C1 segment of cervical spinal cord (tissue), 14 donors: ENCODE data around the gene MIX23.
"Not testable (repeated sequence)": the region's sequence is repeated elsewhere in the genome, so short reads cannot be mapped to it uniquely, and the experiment has no call there.

ENCODE experiments used
- DNase-seq, 14 donors: peaks; one replicate each; lab custom pipeline; 2025; lab: John Stamatoyannopoulos, UW

The MIX23 gene

DNA sequence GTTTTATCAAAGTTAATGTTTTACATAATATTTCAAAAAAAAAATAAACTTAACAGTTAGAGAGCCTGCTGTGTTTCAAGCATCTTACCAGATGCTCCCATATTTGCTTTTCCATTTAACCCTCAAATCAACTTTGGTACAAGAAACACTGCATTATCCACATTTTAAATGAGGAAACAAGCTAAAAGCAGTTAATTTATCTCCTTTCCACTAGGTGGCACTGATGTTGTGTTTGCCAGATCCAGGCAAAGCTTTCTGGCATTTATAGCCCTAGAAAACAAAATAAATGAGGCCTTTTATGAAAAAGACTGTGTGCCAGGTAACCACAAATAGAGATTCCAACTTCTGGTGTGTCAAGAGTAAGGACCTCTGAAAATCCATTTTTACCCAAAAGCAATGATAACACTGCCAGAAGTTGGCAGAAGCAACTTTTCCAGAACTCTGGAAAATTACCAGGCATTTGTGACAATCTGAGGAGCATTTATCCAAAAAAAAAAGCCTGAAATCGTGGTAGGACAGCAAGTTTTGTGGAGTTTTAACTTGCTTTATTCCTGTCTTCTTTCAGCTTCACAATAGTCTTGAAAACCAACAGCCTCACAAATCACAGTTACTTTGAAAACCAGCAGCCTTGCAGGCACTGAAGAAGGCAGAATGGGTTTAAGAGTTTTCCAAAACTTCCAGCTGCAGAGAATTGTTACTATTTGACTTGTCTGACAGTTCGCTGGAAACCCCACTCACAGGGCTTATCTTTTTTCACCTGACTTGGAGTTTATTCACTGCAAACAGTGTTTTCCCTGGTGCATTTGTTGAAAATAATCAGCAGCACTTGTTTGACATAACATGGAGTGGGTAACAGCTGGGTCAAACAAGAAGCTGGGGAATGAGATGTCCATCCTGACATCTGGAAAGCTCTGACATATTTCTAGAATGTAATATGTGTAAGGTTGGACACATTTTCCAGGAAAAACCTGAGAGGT, 10.1 kb upstream of the MIX23 start:
- DNase-seq, result peak in 1 of 14 donors; percentile 12

DNA sequence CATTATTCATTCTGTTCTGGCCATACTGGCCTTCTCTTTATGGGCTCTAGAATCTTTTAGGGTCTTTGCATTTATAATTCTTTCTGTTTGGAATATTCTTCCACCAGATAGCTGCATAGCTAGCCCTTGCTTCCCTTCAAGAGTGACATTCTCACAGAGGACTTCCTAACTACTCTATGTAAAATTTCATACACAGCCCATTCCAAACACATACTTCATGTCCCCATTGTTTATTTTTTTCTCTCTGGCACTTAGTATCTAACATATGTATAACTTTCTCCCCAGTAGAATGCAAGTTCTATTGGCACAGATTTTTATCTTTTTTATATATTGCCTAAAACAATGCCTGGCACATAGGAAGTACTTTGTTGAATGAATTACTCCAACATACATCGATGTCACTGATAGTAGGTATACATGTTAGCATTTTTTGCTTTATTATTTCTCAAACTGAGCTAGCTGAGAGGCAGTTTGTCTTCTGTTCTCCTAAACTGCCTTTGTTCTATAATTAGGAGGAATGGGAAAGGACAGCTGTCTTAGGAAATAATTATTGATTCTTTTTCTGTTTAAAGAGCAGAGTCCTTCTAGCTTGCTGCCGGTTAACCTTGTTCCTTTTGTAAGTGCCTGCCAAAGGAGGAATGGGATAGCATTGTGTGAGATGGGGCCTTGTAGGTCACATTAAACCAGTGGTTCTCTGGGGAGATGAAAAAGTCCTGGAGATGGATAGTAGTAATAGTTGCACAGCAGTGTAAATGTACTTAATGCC, 8.8 kb upstream of the MIX23 start:
- DNase-seq, result no peak

DNA sequence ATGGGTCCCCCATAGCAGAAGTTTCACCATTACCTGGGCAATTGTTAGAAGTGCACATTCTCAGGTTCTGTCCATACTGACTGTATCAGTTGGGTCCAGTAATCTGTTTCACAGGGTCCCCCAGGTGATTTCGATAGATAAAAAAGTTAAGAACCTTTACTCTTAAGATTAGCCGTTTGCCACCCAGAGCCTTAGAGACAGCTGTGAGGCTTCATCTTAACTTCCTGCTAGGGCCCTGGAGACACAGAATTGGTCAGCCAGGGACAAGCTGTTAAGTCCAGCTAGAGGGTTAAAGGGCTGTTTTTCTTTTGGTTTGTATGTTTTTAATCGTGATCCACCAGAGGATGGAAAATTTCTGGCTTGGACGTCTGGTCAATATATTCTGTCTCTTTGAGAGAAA, 7.6 kb upstream of the MIX23 start:
- no peak for DNase-seq

DNA sequence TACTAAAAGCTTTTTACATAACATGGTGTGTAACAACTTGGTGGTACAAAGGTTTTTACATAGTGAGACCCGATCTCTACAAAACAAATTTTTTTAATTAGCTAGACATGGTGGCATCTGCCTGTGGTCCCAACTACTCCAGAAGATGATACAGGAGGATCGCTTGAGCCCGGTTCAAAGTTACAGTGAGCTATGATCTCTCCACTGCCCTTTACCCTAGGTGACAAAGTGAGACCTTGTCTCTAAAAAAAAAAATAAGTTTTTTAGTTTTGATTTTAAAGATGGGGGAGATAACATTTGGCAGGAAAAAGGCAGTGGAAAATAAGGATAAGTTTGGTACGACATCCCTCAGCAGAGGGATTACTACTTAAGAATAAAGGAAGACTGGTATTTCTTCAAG, 6.9 kb upstream of the MIX23 start:
- no peak for DNase-seq

DNA sequence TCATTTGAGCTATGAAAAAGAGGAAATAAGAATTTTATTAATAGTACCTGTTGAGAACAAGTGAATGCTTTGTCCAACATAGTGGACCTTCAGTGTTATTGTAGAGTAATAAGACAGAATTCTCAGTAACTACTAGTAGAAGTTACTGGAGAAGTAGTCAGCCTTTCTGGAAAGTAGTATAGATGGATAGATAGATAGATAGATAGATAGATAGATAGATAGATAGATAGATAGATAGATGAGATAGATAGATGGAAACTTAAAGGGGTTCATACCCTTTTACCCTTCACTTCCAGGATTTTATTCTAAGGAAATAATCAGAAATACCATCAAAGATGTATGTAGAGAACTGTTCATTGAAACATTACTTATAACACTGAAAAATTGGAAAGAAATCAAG, 6.2 kb upstream of the MIX23 start:
- DNase-seq, result no peak

DNA sequence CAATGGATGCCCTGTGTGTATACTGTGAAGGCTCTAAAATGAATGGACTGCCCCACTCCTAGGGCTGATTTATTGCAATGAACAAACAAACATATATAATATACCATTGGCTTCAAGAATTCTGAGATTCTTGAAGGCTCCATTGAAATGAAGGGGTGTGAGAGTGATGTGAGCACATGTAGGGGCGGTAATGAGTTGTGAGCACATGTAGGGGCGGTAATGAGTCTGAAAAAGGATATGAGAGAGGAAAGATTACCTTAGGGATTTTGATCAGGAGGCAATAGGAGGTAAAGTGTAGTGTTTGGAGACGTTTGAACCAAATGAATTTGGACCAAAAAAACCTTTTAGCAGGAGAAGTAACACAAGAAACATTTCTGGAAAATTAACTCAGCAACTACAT, 4.7 kb upstream of the MIX23 start:
- DNase-seq, result no peak

DNA sequence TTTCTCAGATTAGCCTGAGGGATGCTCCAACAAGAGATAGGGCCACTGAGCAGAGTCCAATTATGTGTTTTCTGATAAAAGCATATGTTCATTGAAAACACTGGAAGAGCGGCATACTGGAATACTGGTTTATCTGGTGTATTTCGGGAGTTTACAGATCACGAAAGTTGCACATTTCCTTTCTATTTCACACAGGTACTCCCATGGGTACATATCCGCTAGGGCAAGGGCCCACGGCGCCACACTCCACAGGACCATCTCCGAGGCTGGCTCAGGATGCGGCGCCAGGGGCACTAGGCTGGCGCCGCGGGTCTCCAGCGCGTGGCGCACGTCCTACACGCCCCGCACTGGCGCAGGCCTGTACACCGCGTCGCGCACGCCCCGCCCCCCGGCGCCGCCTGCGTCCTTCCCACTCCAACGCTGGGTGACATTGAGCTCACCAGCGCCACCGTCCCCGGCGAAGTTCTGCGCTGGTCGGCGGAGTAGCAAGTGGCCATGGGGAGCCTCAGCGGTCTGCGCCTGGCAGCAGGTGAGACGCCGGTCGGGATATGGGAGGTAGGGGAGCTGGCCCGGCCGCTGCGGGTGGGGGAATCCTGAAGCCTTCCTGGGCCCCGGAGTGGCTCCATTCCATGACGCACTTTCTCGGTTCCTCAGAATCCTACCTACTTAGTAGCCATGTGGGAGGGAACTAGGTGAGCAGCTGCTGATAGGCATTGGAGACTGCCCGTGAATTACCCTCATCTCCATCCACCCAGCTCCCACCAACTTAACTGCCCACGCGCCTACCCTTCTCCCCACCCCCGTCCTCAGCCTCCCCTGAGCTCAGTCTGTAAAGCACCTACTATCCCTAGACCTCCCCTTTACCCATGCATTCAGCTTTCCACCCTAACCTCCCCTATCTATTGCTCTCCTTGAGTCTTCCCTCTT, 1.0 kb upstream of the MIX23 start, which contains the start of gene FAM162A:
Gene FAM162A, plus strand, starts transcription at position 412 of the 927 bp plus-strand sequence. Its CDS starts 84 bp downstream, at position 496.
- peak; percentile 43 to 95 (median 89) for DNase-seq

DNA sequence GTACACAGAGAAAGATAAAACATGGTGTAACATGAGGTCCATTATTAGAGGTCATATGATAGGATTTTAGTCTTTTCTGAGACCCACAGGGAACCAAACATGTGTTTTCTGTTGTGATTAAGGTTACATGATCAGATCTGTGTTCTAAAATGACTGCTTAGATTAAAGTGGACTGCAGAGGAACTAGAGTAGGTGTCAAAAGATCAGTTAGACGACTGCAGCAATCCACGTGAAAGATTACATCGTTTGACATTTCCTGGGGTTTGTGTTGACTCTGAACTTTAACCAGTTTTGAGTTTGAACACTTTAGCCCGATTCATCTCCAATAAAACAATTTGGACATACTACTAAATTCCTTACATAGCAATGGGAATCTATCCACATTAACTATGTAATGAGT, 5.1 kb downstream of the MIX23 start:
- DNase-seq, result no peak

DNA sequence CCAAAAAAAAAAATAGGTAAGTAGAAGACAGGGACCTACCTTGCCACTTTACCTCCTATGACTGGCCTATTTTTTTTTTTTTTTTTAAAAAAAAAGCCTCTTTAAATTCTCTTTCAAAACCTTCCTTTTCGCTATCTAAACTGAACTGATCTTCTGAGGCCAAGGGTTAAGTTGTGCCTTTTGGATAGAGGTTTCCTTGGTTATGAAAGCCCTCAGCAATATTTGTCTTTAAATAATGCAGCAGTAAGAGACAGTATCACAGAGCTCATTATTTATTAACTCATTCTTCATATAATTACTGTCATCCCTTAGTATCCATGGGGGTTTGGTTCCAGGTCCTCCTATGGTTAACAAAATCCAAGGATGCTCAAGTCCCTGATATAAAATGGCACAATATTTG, 9.0 kb downstream of the MIX23 start:
- no peak for DNase-seq

DNA sequence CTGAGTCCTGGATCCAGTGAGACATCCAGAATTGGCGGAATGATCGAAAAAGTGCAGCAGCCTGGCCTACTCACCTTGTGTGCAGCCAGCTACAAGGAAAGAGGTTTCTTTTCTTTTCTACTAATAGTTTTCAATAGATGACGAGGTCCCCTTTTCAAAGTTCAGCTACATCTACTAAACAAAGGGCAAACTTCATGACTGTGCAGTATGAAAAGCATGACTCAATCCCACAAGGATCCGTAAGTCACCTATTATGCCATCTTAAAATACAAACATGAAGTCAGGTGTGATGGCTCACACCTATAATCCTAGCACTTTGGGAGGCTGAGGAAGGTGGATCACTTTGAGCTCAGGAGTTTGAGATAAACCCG, 16.7 kb downstream of the MIX23 start:
- no peak for DNase-seq

DNA sequence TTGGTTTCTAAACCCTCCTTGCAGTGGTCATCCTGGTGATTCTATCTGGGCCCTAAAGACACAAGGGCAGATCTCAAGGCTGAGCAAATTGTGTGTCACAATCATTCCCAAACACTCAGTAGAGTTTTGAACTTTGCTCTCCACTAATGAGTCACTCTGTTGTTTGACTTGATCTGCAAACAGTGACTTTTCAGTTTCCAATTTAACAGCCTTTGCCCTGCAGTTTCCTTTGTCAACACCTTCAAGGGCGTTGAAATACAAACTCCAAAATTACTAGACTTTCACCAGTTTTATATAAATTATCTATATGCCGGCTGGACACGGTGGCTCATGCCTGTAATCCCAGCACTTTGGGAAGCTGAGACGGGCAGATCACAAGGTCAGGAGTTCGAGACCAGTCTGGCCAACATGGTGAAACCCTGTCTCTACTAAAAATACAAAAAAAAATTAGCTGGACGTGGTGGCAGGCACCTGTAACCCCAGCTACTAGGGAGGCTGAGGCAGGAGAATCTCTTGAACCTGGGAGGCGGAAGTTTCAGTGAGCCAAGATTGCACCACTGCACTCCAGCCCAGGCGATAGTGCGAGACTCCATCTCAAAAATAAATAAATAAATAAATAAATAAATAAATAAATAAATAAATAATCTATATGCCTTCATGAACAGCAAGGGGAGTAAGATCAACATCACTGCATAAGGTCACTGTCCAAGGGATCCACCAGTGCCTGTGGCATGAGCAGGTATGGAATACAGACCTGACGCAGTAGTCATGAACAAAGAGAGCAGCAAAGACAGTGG, 17.3 kb downstream of the MIX23 start:
- not testable (repeated sequence) for DNase-seq

DNA sequence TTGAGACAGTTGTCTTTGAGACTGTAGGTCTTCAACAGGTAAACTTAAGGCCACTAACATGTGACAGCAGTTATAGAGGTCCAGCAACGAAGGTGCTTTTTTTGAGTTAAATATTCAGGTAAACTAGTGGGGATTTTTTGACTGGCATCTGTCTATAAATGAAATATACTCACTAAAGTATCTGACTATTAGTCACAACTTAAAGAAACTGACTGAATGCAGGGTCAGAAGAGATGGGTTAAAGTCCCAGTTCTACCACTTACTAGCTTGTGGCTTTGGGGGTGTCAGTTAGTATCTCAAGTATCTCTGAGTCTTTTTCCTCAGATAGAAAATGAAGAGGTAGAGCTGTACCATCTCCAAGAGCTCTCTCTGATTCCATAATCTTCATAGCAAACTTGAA, 18.0 kb downstream of the MIX23 start:
- no peak for DNase-seq

DNA sequence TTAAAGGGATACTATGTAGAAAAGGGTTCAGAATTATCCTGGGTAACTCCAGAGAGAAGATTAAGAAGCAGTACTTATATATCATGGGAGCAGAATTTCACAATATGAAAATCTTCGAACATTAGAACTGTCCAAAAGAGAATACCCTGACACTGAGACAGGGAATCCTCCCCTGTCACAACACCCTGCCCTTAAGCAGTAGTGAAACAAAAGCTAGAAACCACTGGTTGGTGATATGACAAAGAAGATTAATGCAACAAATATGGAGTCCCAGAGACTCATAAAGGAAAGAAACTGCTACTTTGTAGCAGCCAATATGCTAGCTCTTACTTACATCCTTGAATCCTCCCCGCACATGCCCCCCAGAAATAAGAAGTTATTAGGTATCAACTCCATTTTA, 18.5 kb downstream of the MIX23 start:
- no peak for DNase-seq

DNA sequence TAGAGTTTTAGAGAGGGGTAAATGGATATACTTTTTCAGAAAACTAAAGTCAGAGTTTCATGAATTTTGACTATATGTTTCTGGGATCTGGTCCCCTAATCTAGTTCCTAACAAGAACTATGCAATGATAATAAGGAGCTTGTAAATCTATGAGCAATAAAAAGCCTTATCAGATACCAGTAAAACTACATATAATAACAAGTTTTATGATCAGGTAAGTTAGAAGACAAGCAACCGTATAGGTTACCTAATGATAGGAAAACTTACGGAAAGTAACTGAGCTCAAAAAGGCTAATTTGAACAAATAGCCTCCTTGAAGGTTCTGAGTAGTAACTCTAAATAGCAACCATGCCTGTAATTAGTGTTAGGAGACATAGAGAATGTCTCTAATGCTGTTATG, 21.0 kb downstream of the MIX23 start:
- no peak for DNase-seq

DNA sequence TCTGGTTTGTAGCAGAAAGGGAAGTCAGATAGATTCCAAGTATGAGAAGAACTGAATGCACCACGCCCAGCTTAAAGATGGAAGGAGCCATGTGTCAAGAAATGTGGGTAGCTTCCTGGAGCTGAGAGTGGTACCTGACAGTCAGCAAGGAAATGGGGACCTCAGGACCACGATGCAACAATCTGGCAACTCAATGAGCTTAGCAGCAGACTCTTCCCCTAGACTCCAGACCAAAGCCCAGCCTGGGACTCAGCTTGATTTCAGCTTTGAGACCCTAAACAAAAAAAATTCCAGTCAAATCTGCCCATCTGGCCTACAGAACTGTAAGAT, 24.4 kb downstream of the MIX23 start:
- no peak for DNase-seq

DNA sequence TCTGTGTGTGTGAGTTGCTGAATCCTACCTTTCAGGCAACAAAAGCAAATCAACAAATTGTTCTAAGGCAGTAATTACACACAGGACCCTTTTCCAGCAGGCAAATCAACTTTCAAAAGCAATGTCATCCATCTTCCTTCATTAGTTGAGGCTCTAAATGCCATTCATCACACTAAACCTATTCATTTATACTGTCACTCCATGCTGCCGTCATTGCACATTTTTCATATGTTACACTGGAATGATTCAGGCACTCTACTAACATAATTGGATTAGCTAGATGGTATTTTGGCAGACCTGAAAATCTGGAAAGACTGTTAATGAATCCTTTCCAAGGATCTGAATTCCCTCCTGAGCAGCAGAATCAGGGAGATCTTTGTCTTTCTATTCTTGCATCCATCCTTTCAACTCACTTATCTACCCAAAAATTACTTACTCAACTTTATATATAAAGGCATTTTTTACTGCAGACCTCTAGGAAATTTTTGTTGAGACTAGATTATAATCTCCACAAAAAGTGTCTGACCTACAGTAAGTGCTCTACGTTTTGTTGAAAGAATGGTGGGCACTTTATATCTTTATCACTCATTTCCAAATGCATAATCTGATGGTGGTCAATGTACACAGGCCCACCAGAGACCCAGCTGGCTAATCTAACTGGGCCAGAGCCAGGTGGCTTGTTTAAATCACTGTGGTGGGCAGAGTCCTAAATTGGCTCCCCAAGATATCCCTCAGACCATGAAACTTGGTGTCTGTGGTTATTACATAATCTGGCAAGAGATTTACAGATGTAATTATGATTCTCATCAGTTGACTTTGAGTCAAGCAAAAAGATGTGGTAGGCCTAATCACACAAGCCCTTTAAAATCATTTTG, 25.0 kb downstream of the MIX23 start:
- no peak for DNase-seq

DNA sequence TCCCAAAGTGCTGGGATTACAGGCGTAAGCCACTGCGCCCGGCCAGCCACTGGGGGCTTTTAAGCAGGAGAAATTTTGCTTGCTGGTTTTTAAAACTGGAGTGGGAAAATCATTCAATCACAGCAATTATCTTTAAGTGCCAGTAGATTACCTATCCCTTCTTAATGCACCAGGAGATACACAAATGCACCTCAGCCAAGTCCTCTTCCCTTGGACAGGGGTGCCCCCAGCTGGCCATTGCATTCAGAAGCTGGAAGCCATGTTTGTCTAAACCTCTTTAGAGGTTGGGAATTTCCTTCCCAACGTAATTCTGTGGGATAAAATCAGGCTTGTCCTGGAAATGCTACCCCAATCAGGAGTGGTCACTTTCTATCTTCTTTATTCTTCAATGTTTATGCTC, 26.6 kb downstream of the MIX23 start:
- DNase-seq, result no peak

DNA sequence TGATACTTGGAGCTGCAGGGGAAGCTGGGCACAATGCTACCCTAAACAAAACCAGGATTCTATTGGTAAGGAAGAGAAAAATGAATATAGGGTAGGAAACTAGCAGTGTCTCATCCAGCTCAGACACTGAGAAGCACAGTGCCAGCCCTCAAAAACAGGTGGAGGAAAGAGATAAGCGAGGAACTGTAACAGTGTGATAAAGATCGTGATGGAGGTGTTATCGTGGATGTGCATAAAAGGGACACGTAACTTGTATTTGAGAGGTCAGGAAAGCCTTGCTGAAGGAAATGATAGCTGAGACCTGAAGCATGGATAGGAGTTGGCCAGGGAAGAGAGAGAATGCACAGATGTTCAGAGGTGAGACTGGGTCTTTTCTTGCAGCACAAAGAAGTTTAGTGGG, 27.4 kb downstream of the MIX23 start:
- DNase-seq, result no peak

DNA sequence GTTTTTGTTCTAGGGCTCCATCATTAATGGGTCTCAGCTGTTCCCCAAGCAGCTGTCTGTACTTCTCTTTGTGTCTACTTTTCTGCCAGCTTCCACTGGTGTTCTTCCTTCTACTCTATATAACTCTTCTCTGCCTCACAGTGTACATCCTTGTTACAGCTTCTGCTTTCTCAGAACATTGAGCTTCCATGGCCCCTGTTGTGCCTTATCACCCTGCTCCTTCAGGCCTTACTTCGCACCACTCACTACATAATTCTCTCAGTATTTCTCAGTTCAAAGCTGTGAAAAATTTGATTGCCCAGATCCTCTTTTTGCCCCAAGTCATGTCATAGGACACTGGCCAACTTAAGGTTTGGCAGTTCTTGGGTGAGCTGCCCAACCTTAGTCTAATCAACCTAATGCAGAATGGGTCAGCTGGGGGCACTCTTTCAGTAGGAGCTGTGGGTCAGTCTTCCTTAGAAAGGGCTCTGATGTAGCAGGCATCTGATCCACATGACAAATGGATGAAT, 29.1 kb downstream of the MIX23 start:
- DNase-seq, result no peak

DNA sequence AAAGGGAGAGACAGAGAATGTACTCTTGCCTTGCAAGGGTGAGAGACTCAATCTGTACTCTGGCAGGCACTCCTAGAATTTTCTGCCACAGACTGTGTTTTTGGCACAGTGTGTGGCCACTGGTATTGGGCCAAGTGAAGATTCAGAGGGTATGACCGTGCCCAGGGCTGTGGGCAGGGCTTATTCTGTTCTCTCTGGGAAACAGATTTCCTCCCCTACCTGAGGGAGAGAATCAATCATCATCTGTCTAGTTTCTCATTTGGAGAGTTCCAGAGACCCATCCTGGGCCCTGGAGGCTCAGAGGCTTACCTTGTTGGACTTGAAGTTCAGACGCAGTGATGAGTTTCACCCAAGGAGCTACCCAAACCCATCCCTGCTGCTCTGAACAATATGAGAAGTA, 29.8 kb downstream of the MIX23 start:
- DNase-seq, result peak in 1 of 14 donors; percentile 6
